GM12872 (cell line): ENCODE results near the gene MYO1G.

Experiments
- TF ChIP-seq, protein P1 (sequence below): IDR thresholded peaks from 3 replicates; pipeline ENCODE4 v1.5.1; 2011; ENCODE audit warnings: low read depth, mild to moderate bottlenecking, low read length, moderate library complexity; ENCODE audit not compliant: insufficient read depth

The MYO1G gene

DNA sequence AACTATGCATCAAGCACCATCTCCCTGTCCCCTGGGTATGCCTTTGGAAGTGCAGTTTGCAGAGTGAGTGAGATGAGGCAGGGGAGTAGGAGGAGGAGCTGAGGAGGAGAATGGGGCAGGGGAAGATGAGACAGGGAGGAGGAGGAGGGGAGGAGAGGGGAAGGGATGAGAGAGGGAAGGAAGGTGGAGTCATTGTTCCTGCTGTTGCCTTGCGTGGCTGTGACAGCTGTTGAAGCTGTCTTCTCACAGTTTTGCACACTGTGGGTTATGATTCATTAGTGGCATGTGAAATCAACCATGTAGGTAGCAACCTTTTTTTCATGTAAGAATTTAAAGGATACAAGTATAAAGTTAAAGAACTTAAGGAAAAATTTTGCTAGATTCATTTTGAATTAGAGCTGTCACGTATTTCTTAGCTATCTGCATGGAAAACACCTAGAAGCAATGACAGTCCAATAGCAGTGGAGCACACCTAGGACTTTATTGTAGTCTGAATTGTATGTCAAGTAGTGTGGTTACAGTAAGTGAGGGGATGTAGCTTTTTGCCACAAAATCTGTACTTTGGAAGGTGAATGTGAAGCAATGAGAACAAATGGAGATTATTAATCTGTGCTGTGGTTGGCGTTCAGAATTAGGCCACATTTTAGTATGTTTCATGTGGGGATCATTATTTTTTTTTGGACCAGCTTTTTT is 42.9 kb upstream of the MYO1G start:
- TF ChIP-seq, protein P1, sequence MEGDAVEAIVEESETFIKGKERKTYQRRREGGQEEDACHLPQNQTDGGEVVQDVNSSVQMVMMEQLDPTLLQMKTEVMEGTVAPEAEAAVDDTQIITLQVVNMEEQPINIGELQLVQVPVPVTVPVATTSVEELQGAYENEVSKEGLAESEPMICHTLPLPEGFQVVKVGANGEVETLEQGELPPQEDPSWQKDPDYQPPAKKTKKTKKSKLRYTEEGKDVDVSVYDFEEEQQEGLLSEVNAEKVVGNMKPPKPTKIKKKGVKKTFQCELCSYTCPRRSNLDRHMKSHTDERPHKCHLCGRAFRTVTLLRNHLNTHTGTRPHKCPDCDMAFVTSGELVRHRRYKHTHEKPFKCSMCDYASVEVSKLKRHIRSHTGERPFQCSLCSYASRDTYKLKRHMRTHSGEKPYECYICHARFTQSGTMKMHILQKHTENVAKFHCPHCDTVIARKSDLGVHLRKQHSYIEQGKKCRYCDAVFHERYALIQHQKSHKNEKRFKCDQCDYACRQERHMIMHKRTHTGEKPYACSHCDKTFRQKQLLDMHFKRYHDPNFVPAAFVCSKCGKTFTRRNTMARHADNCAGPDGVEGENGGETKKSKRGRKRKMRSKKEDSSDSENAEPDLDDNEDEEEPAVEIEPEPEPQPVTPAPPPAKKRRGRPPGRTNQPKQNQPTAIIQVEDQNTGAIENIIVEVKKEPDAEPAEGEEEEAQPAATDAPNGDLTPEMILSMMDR = no peak

DNA sequence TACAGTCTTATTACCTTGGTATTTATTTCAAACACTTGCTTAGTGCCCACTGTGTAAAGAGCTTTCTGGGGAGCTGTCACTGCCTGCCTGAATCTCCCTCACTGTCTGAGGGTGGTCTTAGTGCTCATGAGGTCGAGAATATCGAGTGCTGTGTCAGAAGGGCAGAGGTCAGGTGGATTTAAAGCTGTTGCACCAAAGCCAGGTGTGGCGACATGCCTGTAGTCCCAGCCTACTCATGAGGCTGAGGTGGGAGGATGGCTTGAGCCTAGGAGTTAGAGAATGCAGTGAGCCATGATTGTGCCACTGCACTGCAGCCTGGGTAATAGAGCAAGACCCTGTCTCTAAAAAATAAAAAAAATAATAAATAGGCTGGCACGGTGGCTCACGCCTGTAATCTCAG is 42.1 kb upstream of the MYO1G start:
- TF ChIP-seq, protein P1 = no peak

DNA sequence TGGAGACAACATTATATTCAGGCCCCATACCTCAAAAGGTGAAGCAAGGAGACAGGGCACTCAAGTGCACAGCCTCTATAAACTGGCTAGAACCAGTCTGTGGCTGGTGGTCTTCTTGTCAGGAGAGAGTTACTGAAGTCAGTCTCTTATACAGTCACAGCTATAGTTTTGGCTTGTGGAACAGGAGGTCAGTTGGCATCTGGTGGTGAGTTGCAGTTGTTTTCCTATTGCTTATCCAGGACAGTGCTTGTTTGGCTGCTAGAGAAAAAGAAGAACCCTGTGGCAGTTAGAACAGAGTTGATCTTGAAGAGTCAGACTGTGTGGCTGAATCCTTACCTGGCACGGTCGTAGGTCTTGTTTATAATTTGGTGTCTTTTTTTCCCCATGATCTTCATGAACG is 38.4 kb upstream of the MYO1G start:
- TF ChIP-seq, protein P1 = no peak

DNA sequence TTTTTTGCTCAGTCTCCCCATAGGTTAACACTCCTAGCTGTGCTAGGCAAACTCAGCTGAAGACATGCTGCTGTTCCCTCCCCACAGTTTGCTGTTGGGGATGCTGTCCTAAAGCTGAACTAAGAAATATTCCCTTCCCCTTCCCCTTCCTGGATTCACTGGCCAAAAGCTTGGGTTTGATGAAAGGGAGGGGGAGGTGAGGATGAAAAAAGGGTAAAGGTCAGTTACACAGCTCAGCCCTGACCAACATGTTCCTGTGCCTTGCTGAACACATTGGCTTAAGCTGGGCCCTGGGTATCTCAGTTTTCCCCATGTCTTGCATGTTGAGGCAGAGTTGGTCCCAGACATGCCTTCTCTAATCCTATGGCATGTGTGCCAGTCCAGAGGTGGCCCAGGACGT is 36.5 kb upstream of the MYO1G start:
- TF ChIP-seq, protein P1 = no peak

DNA sequence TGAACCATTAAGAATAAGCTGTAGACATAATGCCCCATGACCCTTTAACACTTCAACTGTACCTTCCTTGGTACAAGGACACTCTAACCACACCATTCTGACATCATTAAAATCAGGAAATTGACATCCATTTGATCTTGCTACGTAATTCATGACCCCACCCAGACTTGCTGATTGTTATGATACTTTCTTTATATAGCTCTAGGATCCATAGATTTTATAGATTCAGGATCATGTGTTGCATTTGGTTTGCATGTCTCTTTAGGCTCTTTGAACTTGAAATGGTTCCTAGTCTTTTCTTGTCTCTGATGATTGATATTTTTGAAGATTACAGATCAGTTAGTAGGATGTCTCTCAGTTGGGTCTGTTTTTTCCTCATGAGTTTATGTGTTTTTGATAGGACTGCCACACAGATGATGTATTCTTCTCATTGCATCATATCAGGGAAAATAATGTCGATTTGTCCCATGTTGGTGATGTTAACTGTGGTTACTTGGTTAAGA is 34.7 kb upstream of the MYO1G start:
- TF ChIP-seq, protein P1 = no peak

DNA sequence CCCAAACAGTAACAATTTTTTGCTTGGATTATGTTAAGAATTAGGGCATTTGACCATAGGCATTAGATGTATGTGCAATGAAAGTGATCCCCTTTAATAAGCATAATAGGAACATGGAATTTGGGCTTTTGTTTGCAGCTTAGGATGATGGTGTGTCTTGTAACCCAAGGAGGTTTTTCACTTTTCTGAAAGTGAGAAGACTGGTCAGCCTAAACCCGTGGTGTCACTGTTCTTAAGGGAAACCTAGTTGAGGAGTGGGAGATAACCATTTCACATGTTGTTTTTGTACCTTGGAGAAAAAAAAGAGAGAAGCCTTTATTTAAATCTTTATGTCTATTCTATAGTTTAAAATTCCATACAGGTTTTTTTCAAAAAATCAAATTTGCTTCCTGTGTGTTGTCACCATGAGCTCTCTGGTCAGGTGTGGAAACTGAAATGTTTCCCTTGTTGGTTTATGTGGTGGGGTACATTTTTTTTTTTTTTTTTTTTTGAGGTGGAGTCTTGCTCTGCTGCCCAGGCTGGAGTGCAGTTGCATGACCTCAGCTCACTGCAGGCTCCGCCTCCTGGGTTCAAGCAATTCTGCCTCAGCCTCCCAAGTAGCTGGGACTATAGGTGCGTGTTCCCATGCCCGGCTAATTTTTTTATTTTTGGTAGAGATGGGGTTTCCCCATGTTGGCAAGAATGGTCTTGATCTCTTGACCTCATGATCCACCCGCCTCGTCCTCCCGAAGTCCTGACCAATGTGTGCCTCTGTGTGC is 28.9 kb upstream of the MYO1G start:
- TF ChIP-seq, protein P1 = no peak

DNA sequence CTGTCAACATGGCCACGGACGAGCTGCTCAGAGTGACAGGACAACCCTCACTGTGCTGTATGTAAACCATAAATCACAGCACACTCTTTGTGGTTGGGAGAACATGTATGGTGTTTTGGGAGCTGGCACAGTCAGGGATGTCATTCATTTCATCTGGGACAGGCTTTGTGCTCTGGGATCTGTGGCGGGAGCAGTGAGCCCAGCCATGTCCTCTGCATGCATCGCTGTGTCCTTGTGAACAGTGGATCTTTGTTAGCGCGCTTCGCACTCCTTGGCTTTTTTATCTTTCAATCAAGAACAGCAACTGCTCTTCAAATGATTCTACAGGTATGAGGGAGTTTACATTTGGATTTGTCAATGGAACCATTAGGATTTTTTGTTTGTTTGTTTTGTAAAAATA is 28.3 kb upstream of the MYO1G start:
- TF ChIP-seq, protein P1 = no peak
